Activated naive CD8-positive, alpha-beta T cell treated with anti-CD3 and anti-CD28 coated beads for 36 hours (primary cell): ENCODE data around the gene SCARB2. TPM values are rescaled to one million over a fixed set of nuclear protein-coding genes. Genes with fewer than 3 reads are reported as not detected.
A peak's percentile ranks its signal among the peaks of the same experiment; 100 is the strongest.
"Not testable (repeated sequence)": the region's sequence is repeated elsewhere in the genome, so short reads cannot be mapped to it uniquely, and the experiment has no call there.

ENCODE experiments used
- DNase-seq: peaks from one replicate; pipeline ENCODE4 v3.0.0; 2021
- H3K27ac Mint-ChIP-seq: one replicate; pipeline ENCODE4 v1.8.0; 2022; ENCODE audit warnings: mild to moderate bottlenecking, moderate library complexity, mixed read lengths
- H3K27me3 Mint-ChIP-seq: one replicate; pipeline ENCODE4 v1.8.0; 2022; ENCODE audit warnings: mild to moderate bottlenecking, mixed read lengths
- H3K36me3 Mint-ChIP-seq: one replicate; pipeline ENCODE4 v1.8.0; 2021; ENCODE audit warnings: mild to moderate bottlenecking, mixed read lengths
- H3K4me1 Mint-ChIP-seq: one replicate; pipeline ENCODE4 v1.8.0; 2021; ENCODE audit warnings: mixed read lengths
- H3K4me3 Mint-ChIP-seq: one replicate; pipeline ENCODE4 v1.8.0; 2022; ENCODE audit warnings: mild to moderate bottlenecking, moderate library complexity, mixed read lengths
- H3K9me3 Mint-ChIP-seq: one replicate; pipeline ENCODE4 v1.8.0; 2022; ENCODE audit warnings: mixed read lengths
- total RNA-seq, 2 experiments: library from RNA; stranded (reverse); gene quantifications; one replicate each; pipeline ENCODE4 v1.2.3, GENCODE V29; 2021

Gene SCARB2
- 1 to 10 TPM; 2.9 to 4.3 TPM for total RNA-seq

DNA sequence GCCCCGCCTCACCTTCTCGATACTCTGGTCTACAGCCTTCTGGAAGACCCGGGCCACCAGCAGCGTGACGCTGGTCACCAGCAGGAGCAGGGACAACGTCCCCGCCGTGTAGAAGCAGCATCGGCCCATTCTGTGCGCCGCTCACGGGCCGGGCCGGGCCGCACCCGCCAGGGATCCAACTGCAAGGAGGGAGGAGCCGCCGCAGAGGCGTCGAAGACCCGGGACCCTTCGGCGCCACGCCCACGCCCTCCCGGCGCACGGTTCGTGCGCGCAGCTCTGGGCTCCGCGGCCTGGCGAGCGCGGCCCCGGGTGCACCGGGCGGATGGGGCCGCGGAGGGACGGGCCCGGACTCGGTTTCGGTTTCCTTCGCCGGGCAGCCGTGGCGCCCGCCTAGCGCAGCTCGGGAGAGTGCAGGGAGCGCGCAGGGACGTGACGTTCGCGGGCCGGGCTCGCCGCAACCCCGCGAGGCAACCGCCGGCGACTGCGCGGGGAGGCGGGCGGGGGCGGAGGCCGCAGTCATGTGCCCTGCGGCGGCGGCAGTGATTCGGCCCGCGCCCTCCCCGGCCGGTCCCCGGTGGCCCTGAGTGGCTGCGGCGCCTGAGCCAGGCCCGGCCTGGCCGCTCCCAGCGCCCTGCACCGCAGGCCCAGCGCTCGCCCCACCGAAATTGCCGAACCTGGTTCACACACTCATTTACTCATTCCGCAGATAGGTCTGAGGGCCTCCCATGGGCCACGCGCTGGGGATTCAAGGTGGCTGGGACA, at the start of gene SCARB2:
Gene SCARB2 (minus strand): TSS at position 410 of the 762 bp plus-strand sequence. CDS start 281 bp downstream, at position 129.
- no peaks in the 10 kb centered on the region for H3K27me3 Mint-ChIP-seq

DNA sequence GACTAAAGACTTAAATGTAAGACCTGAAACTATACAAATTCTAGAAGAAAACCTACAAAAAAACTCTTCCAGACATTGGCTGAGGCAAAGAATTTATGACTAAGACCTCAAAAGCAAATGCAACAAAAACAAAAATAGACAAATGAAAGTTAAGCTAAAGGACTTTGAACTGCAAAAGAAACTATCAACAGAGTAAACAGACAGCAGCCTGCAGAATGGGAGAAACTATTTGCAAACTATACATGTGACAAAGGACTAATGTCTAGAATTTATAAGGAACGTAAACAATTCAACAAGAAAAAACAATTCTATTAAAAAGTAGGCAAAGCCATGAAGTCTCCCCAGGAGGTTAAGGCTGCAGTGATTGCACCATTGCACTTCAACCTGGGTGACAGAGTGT, 46.9 kb upstream of the SCARB2 start:
- DNase-seq: no peak
- Mint-ChIP-seq H3K9me3 (no peaks in the 10 kb centered on the region), H3K27ac (no peak overlapping the region), H3K36me3 (no peaks in the 10 kb centered on the region), H3K4me3 (no peak overlapping the region), H3K27me3 (peaks cover 7% of the 10 kb centered on the region), H3K4me1 (no peaks in the 10 kb centered on the region)

More for the DNA sequence above, at the start of gene SCARB2:
- H3K27ac Mint-ChIP-seq: peak within 1 kb of the TSS; percentile 81
- H3K36me3 Mint-ChIP-seq: no peaks in the 10 kb centered on the region
- H3K9me3 Mint-ChIP-seq: no peaks in the 10 kb centered on the region
- H3K4me1 Mint-ChIP-seq: peaks cover 38% of the 10 kb centered on the region
- peak within 1 kb of the TSS; percentile 84 for H3K4me3 Mint-ChIP-seq
- DNase-seq: peak; percentile 74

GRCh38 chr4:76257824-76258223, 44.2 kb upstream of the SCARB2 start:
- no peak overlapping the region for H3K4me3 Mint-ChIP-seq
- peaks cover 27% of the 10 kb centered on the region for H3K27me3 Mint-ChIP-seq
- no peaks in the 10 kb centered on the region for H3K9me3 Mint-ChIP-seq
- H3K36me3 Mint-ChIP-seq: no peaks in the 10 kb centered on the region
- H3K4me1 Mint-ChIP-seq: no peaks in the 10 kb centered on the region
- H3K27ac Mint-ChIP-seq: no peak overlapping the region
- DNase-seq: no peak

GRCh38 chr4:76256968-76257367, 43.3 kb upstream of the SCARB2 start:
- no peak for DNase-seq
- no peak overlapping the region for H3K27ac Mint-ChIP-seq
- H3K36me3 Mint-ChIP-seq: no peaks in the 10 kb centered on the region
- H3K4me3 Mint-ChIP-seq: no peak overlapping the region
- peaks cover 35% of the 10 kb centered on the region for H3K27me3 Mint-ChIP-seq
- H3K9me3 Mint-ChIP-seq: no peaks in the 10 kb centered on the region
- no peaks in the 10 kb centered on the region for H3K4me1 Mint-ChIP-seq

GRCh38 chr4:76256032-76256431, 42.4 kb upstream of the SCARB2 start:
- H3K9me3 Mint-ChIP-seq: no peaks in the 10 kb centered on the region
- peaks cover 4% of the 10 kb centered on the region for H3K4me1 Mint-ChIP-seq
- peaks cover 43% of the 10 kb centered on the region for H3K27me3 Mint-ChIP-seq
- H3K4me3 Mint-ChIP-seq: no peak overlapping the region
- no peak overlapping the region for H3K27ac Mint-ChIP-seq
- no peak for DNase-seq
- no peaks in the 10 kb centered on the region for H3K36me3 Mint-ChIP-seq

GRCh38 chr4:76253511-76253910, 39.9 kb upstream of the SCARB2 start:
- no peaks in the 10 kb centered on the region for H3K36me3 Mint-ChIP-seq
- H3K27ac Mint-ChIP-seq: no peak overlapping the region
- H3K4me1 Mint-ChIP-seq: peaks cover 7% of the 10 kb centered on the region
- no peak overlapping the region for H3K4me3 Mint-ChIP-seq
- no peaks in the 10 kb centered on the region for H3K9me3 Mint-ChIP-seq
- peaks cover 60% of the 10 kb centered on the region for H3K27me3 Mint-ChIP-seq
- DNase-seq: no peak

DNA sequence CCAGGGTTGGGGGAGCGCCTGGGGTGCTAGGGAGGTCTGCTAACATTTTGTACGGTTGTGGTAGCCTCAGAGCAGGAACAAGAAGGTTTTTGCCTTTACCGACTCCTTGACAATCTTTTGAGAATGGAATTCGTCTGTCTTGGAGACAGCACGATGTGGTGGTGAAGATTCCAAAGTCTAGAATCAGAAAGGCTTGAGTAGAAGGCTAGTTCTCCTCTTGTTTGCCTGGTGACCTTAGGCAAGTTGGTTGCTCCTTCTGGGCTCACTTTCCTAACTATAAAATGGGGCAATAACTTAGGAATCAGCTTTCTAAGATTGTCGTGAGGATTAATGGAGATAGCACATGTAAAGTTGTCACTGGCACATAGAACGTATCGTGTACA, 38.6 kb upstream of the SCARB2 start:
- no peak overlapping the region for H3K4me3 Mint-ChIP-seq
- no peaks in the 10 kb centered on the region for H3K36me3 Mint-ChIP-seq
- peaks cover 7% of the 10 kb centered on the region for H3K4me1 Mint-ChIP-seq
- H3K27me3 Mint-ChIP-seq: peaks cover 68% of the 10 kb centered on the region
- DNase-seq: no peak
- H3K9me3 Mint-ChIP-seq: no peaks in the 10 kb centered on the region
- no peak overlapping the region for H3K27ac Mint-ChIP-seq

DNA sequence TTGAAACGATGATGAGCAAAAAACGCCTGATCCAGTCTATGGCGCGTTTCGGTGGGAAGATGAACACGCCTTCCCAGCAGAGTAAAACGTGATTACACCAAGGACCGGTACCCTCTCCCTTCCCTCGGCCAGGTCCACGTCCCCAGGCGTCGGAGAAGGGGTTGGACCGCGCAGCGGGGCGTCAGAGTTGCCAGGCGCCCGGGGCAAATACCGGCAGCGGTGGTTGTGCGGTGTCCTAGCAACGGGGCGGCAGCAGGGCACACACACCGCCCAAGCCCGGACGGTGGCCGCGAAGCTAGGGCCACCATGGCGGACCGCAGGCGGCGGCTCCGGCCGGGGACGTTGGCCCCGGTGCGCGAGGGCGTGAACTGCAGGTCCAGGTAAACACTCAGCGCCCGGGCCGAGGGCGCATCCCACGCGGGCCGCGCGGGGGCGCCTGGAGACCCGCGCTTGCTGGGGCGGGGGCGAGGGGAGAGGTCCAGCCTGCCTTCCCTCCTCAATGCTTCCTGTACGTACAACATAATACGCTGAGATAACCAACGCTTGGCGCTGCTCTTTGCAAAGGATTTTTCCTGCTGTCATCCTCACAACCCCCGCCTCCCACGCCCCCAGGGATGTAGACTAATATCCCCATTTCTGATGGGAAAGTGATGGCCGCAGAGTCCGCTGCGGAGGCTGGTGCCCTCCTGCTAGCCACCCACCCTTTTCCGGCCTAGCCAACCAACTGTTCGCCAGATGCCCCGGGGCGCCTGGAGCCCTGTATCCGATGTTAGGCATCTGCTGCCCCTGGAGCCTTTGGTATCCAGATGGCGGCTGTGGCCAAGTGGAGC, 38.0 kb upstream of the SCARB2 start, which contains the start of gene FAM47E:
Gene FAM47E (plus strand): TSS at position 281 of the 830 bp plus-strand sequence. CDS start 26 bp downstream, at position 307.
- H3K36me3 Mint-ChIP-seq: no peaks in the 10 kb centered on the region
- H3K27me3 Mint-ChIP-seq: peaks cover 68% of the 10 kb centered on the region
- peak within 1 kb of the TSS; percentile 78 for H3K4me3 Mint-ChIP-seq
- peaks cover 7% of the 10 kb centered on the region for H3K4me1 Mint-ChIP-seq
- H3K27ac Mint-ChIP-seq: no peak within 1 kb of the TSS
- H3K9me3 Mint-ChIP-seq: no peaks in the 10 kb centered on the region
- DNase-seq: peak; percentile 35

GRCh38 chr4:76250962-76251361, 37.3 kb upstream of the SCARB2 start:
- H3K27me3 Mint-ChIP-seq: peaks cover 61% of the 10 kb centered on the region
- no peak for DNase-seq
- H3K4me3 Mint-ChIP-seq: peak overlapping the region; percentile 78
- H3K4me1 Mint-ChIP-seq: peaks cover 7% of the 10 kb centered on the region
- no peak overlapping the region for H3K27ac Mint-ChIP-seq
- H3K9me3 Mint-ChIP-seq: no peaks in the 10 kb centered on the region
- no peaks in the 10 kb centered on the region for H3K36me3 Mint-ChIP-seq

GRCh38 chr4:76246852-76247251, 33.2 kb upstream of the SCARB2 start:
- H3K4me1 Mint-ChIP-seq: peaks cover 7% of the 10 kb centered on the region
- H3K27me3 Mint-ChIP-seq: peaks cover 31% of the 10 kb centered on the region
- H3K4me3 Mint-ChIP-seq: no peak overlapping the region
- no peaks in the 10 kb centered on the region for H3K36me3 Mint-ChIP-seq
- H3K27ac Mint-ChIP-seq: no peak overlapping the region
- no peak for DNase-seq
- H3K9me3 Mint-ChIP-seq: peaks cover 2% of the 10 kb centered on the region

DNA sequence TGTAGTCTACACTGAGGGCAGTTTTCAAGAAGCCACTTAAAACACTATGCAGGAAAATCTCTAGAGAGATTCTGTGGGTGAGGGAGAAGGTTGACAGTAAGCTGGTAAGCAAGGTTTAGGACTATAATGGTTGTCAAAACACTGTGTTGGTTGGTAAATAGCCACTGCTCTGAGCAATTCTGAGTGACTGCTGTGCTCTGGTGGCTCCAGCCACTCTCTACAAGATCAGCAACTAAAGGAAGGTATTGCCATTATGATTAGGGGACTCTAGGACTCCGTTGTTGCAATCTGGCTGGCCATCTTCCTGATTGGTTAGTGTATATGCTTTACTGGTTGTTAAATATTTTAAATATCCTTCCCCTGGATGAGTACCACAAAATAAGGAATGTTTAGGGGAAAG, 32.4 kb upstream of the SCARB2 start:
- Mint-ChIP-seq H3K9me3 (peaks cover 2% of the 10 kb centered on the region), H3K4me1 (peaks cover 3% of the 10 kb centered on the region), H3K4me3 (no peak overlapping the region), H3K27me3 (peaks cover 25% of the 10 kb centered on the region), H3K27ac (no peak overlapping the region), H3K36me3 (no peaks in the 10 kb centered on the region)
- no peak for DNase-seq

GRCh38 chr4:76243877-76244276, 30.3 kb upstream of the SCARB2 start:
- not testable (repeated sequence) for H3K27me3 Mint-ChIP-seq, DNase-seq, H3K4me1 Mint-ChIP-seq, H3K36me3 Mint-ChIP-seq, H3K4me3 Mint-ChIP-seq, H3K27ac Mint-ChIP-seq
- peaks cover 19% of the 10 kb centered on the region for H3K9me3 Mint-ChIP-seq

GRCh38 chr4:76240236-76240635, 26.6 kb upstream of the SCARB2 start:
- Mint-ChIP-seq H3K27ac (no peak overlapping the region), H3K9me3 (peaks cover 28% of the 10 kb centered on the region), H3K27me3 (no peaks in the 10 kb centered on the region), H3K4me3 (no peak overlapping the region), H3K36me3 (peaks cover 7% of the 10 kb centered on the region), H3K4me1 (no peaks in the 10 kb centered on the region)
- DNase-seq: no peak

- Mint-ChIP-seq H3K27ac (no peak overlapping the region), H3K36me3 (peaks cover 7% of the 10 kb centered on the region), H3K27me3 (no peaks in the 10 kb centered on the region), H3K9me3 (peaks cover 27% of the 10 kb centered on the region), H3K4me1 (no peaks in the 10 kb centered on the region), H3K4me3 (no peak overlapping the region)
- DNase-seq: no peak
These were observed 25.1 kb upstream of the SCARB2 start for GRCh38 chr4:76238701-76239100.

DNA sequence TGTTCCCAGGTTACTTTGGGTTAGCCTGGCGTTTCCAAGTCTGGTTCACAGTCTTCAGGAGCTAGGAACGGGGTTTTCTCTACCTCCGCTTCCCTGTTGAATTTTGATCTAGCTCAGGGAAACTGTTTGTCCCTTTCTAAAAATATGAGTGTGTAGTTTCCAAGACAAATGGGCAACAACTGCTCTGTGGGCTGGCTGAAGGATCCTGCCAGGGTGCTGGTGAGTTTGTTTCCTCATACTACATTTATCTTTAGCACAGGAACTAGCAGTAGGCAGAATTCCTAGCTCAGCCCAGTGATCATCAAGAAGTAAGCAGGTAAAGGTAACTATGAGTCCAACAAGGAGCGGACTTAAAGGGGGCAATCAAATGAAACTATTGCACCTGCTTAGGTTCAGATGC, 24.6 kb upstream of the SCARB2 start:
- H3K27ac Mint-ChIP-seq: no peak overlapping the region
- H3K4me1 Mint-ChIP-seq: no peaks in the 10 kb centered on the region

More for the DNA sequence above, 24.6 kb upstream of the SCARB2 start:
- no peak for DNase-seq
- Mint-ChIP-seq H3K4me3 (no peak overlapping the region), H3K9me3 (peaks cover 27% of the 10 kb centered on the region), H3K36me3 (peaks cover 7% of the 10 kb centered on the region), H3K27me3 (no peaks in the 10 kb centered on the region)
